Upper lobe of left lung (tissue), 6 donors: ENCODE results near the gene VWA3A. TPM values are rescaled to one million over a fixed set of nuclear protein-coding genes. Genes with fewer than 3 reads are reported as not detected.
A peak's percentile ranks its signal among the peaks of the same experiment; 100 is the strongest.

ENCODE experiments used
- ATAC-seq, 2 donors: fragments of 200-7000 bp; cut with Tn5 transposase; one replicate each; pipeline ENCODE4 v1.9.1; 2022; ENCODE audit warnings: mild to moderate bottlenecking in 2 of 2, moderate library complexity in 2 of 2; ENCODE audit not compliant: low FRiP score in 2 of 2
- DNase-seq, 2 donors: peaks; one replicate each; pipeline ENCODE4 v3.0.0-alpha.2; 2019 to 2020
- H3K27ac ChIP-seq, 4 donors: fragments of 200-600 bp; sonication (generic); one replicate each; pipeline ENCODE4 v1.5.1; 2016 to 2019
- H3K27me3 ChIP-seq, 4 donors: fragments of 200-600 bp; sonication (generic); one replicate each; pipeline ENCODE4 v1.5.1; 2017 to 2019
- H3K36me3 ChIP-seq, 4 donors: fragments of 200-600 bp; sonication (generic); one replicate each; pipeline ENCODE4 v1.5.1; 2016 to 2019
- H3K4me1 ChIP-seq, 4 donors: fragments of 200-600 bp; sonication (generic); one replicate each; pipeline ENCODE4 v1.5.1; 2018 to 2019
- H3K4me3 ChIP-seq, 4 donors: fragments of 200-600 bp; sonication (generic); one replicate each; pipeline ENCODE4 v1.5.1; 2017 to 2019; ENCODE audit warnings: mild to moderate bottlenecking in 2 of 4, moderate library complexity in 1 of 4
- H3K9me3 ChIP-seq, 4 donors: fragments of 200-600 bp; sonication (generic); one replicate each; pipeline ENCODE4 v1.5.1; 2018 to 2019
- CTCF ChIP-seq, 6 experiments: fragments of 450-650 bp in 4 of 6; fragments of 200-600 bp in 2 of 6; sonication (generic) in 2 of 6; IDR thresholded peaks; one replicate each; pipeline ENCODE4 v1.5.1; 2016 to 2019; ENCODE audit warnings: antibody characterized with exemption in 6 of 6
- EP300 ChIP-seq, 4 donors: sonication (generic); formaldehyde crosslinking; IDR thresholded peaks; one replicate each; pipeline ENCODE4 v1.5.1; 2017; ENCODE audit warnings: antibody characterized with exemption in 4 of 4, control low read depth in 2 of 4
- POLR2A ChIP-seq, 4 donors: fragments of 450-650 bp; IDR thresholded peaks; one replicate each; pipeline ENCODE4 v1.5.1; 2016 to 2017; ENCODE audit warnings: antibody characterized with exemption in 4 of 4, mild to moderate bottlenecking in 2 of 4
- POLR2AphosphoS5 ChIP-seq, 2 donors: sonication (generic); formaldehyde crosslinking; IDR thresholded peaks; one replicate each; pipeline ENCODE4 v1.5.1; 2017; ENCODE audit warnings: antibody characterized with exemption in 2 of 2
- whole genome bisulfite sequencing, 2 donors: methylation state at CpG; one replicate each; pipeline ENCODE4 v1.1.5; 2017 to 2018; 5-methylcytosine and 5-hydroxymethylcytosine counted together
- total RNA-seq, 6 donors: library from RNA; depleted of rRNA in 4 of 6; stranded (reverse); fragments of >200 nt in 4 of 6; gene quantifications; one replicate each; pipeline versions ENCODE4 v1.1.0 to v1.2.1, GENCODE V29; 2016 to 2021
- donor health status: DM: no; HTN: no; CAD: no; lungs with moderate emphysema.
- donor health status: DM: no; HTN: yes; CAD: no; lungs with severe emphysema.

VWA3A gene
- total RNA-seq, 6 donors from 2014 or later = 0.43 to 47.8 (median 14.9) TPM

- Histone ChIP-seq H3K36me3 (no peaks in the 10 kb centered on the region), H3K4me3 (no peak overlapping the region), H3K27ac (no peak overlapping the region), H3K9me3 (no peaks in the 10 kb centered on the region), H3K4me1 (no peaks in the 10 kb centered on the region), H3K27me3 (no peaks in the 10 kb centered on the region)
- ATAC-seq (no peak), DNase-seq (no peak)
- WGBS, 2 donors = 78% methylated on average over 3 of the region's 3 CpGs
- no peak for TF ChIP-seq POLR2A (IDR thresholded peaks at IDR 0.05)
- no peak for TF ChIP-seq EP300 (IDR thresholded peaks at IDR 0.05)
- TF ChIP-seq CTCF (IDR thresholded peaks at IDR 0.05) = no peak
- no peak for TF ChIP-seq POLR2AphosphoS5 (IDR thresholded peaks at IDR 0.05)
Observed at GRCh38 chr16:22093331-22093730, 990 bp downstream of the VWA3A start.

- ATAC-seq (no peak), DNase-seq (no peak)
- Histone ChIP-seq H3K36me3 (no peaks in the 10 kb centered on the region), H3K27ac (no peak overlapping the region), H3K4me3 (no peak overlapping the region), H3K9me3 (no peaks in the 10 kb centered on the region), H3K4me1 (peaks cover 0 to 2% (median 0%) of the 10 kb centered on the region in 4 donors), H3K27me3 (no peaks in the 10 kb centered on the region)
- 66 to 76% methylated on average over 3 of the region's 3 CpGs for WGBS, 2 donors
- TF ChIP-seq POLR2A (IDR thresholded peaks at IDR 0.05) = no peak
- TF ChIP-seq EP300 (IDR thresholded peaks at IDR 0.05) = no peak
- no peak for TF ChIP-seq POLR2AphosphoS5 (IDR thresholded peaks at IDR 0.05)
- no peak for TF ChIP-seq CTCF (IDR thresholded peaks at IDR 0.05)
Observed at GRCh38 chr16:22093996-22094395, 1.7 kb downstream of the VWA3A start.

- Histone ChIP-seq H3K4me1 (peaks cover 0 to 4% (median 0%) of the 10 kb centered on the region in 4 donors), H3K4me3 (no peak overlapping the region), H3K36me3 (no peaks in the 10 kb centered on the region), H3K27me3 (no peaks in the 10 kb centered on the region), H3K27ac (no peak overlapping the region), H3K9me3 (no peaks in the 10 kb centered on the region)
- TF ChIP-seq CTCF (IDR thresholded peaks at IDR 0.05) = peak in 4 of 6 experiments; percentile 30 to 48 (median 37)
- TF ChIP-seq POLR2AphosphoS5 (IDR thresholded peaks at IDR 0.05) = no peak
- DNase-seq = no peak
- WGBS, 2 donors = 49 to 52% methylated on average over 8 of the region's 8 CpGs
- ATAC-seq = peak in 1 of 2 donors; percentile 53
Observed at GRCh38 chr16:22098405-22099255, 6.3 kb downstream of the VWA3A start.

GRCh38 chr16:22099256-22099975 lies 7.1 kb downstream of the VWA3A start:
- Histone ChIP-seq H3K9me3 (no peaks in the 10 kb centered on the region), H3K4me1 (peaks cover 0 to 4% (median 0%) of the 10 kb centered on the region in 4 donors), H3K36me3 (no peaks in the 10 kb centered on the region), H3K27ac (no peak overlapping the region), H3K27me3 (no peaks in the 10 kb centered on the region), H3K4me3 (no peak overlapping the region)
- WGBS, 2 donors = 75 to 80% methylated on average over 9 of the region's 9 CpGs
- ATAC-seq (no peak), DNase-seq (no peak)
- TF ChIP-seq CTCF (IDR thresholded peaks at IDR 0.05) (no peak), POLR2AphosphoS5 (IDR thresholded peaks at IDR 0.05) (no peak), EP300 (IDR thresholded peaks at IDR 0.05) (no peak), POLR2A (IDR thresholded peaks at IDR 0.05) (no peak)
